GM12878 (cell line): ENCODE results near the gene RAB6B. TPM values are rescaled to one million over a fixed set of nuclear protein-coding genes. Genes with fewer than 3 reads are reported as not detected.

Source experiments
- ATAC-seq: fragments of 200-7000 bp; cut with Tn5 transposase; 3 replicates; pipeline ENCODE4 v1.9.1; 2020; ENCODE audit warnings: mild to moderate bottlenecking, moderate library complexity
- BruUV-seq: library from RNA; stranded (reverse); fragments of 400-500 nt; replicated peaks from 2 replicates; lab custom pipeline; 2021; lab: Mats Ljungman, UMichigan
- CTCF ChIA-PET: fragments of 300-600 bp; sonication (Branson Sonifier 250); formaldehyde crosslinking; extraction: SDS; loops from one replicate; lab custom pipeline; 2021; ENCODE audit warnings: inconsistent platforms; lab: Yijun Ruan, JAX
- POLR2A ChIA-PET: fragments of 350-600 bp; formaldehyde crosslinking; extraction: SDS; loops from one replicate; lab custom pipeline; 2021; ENCODE audit warnings: inconsistent platforms; lab: Charles Lee
- RAD21 ChIA-PET: fragments of 300-600 bp; sonication (Branson Sonifier 250); formaldehyde crosslinking; loops from one replicate; lab custom pipeline; 2023; ENCODE audit warnings: antibody characterized with exemption; ENCODE audit not compliant: unreplicated experiment; lab: Charles Lee
- SMC1A ChIA-PET: fragments of 300-600 bp; sonication (Branson Sonifier 250); formaldehyde crosslinking; loops from one replicate; lab custom pipeline; 2023; ENCODE audit not compliant: unreplicated experiment, uncharacterized antibody; lab: Charles Lee
- DNase-seq: peaks from one replicate; pipeline ENCODE4 v3.0.0-alpha.2; 2011; ENCODE audit warnings: low read depth, low spot score
- FAIRE-seq: peaks from 3 replicates; lab custom pipeline; 2011; peaks lifted over from hg19 to GRCh38; lab: Jason Lieb, UNC
- H2AFZ ChIP-seq: 2 replicates; pipeline ENCODE4 v1.6.0; 2011; ENCODE audit warnings: low read depth, low read length, control low read depth; ENCODE audit not compliant: control insufficient read depth
- H3K27ac ChIP-seq: 2 replicates; pipeline ENCODE4 v1.5.1; 2011; ENCODE audit warnings: control low read depth; ENCODE audit not compliant: control insufficient read depth, insufficient read depth
- H3K27me3 ChIP-seq, 2 experiments: replicated peaks in 1 of 2; 2 replicates each; pipeline versions ENCODE4 v1.6.0 to v1.6.1; 2011; ENCODE audit warnings: low read length in 1 of 2; ENCODE audit not compliant: control insufficient read depth in 2 of 2, insufficient read depth in 2 of 2
- H3K36me3 ChIP-seq, 2 experiments: 2 replicates each; pipeline ENCODE4 v1.5.1; 2011; ENCODE audit warnings: low read length in 1 of 2; ENCODE audit not compliant: control insufficient read depth in 2 of 2, insufficient read depth in 2 of 2
- H3K4me1 ChIP-seq: 2 replicates; pipeline ENCODE4 v1.6.1; 2011; ENCODE audit warnings: mild to moderate bottlenecking, low read length, moderate library complexity, mixed read lengths; ENCODE audit not compliant: control insufficient read depth, insufficient read depth
- H3K4me2 ChIP-seq: 2 replicates; pipeline ENCODE4 v1.6.0; 2011; ENCODE audit warnings: control low read depth; ENCODE audit not compliant: control insufficient read depth, insufficient read depth
- H3K4me3 ChIP-seq: fragments of 200-600 bp; sonication (generic); 2 replicates; pipeline ENCODE4 v1.5.1; 2016
- H3K79me2 ChIP-seq: 2 replicates; pipeline ENCODE4 v1.6.0; 2011; ENCODE audit warnings: low read length; ENCODE audit not compliant: control insufficient read depth, insufficient read depth
- H3K9ac ChIP-seq: 2 replicates; pipeline ENCODE4 v1.8.0; 2011; ENCODE audit warnings: low read length, control low read depth, mixed read lengths; ENCODE audit not compliant: control insufficient read depth, insufficient read depth
- H3K9me3 ChIP-seq: replicated peaks from 3 replicates; pipeline ENCODE4 v1.5.1; 2011; ENCODE audit warnings: mild to moderate bottlenecking, low read length; ENCODE audit not compliant: control insufficient read depth, insufficient read depth
- H4K20me1 ChIP-seq: 2 replicates; pipeline ENCODE4 v1.6.0; 2011; ENCODE audit not compliant: control insufficient read depth, insufficient read depth
- EGR1 ChIP-seq, 2 experiments: IDR thresholded peaks; 1 replicate in 1 of 2; 2 replicates in 1 of 2; pipeline ENCODE4 v1.6.1; 2011 to 2012; ENCODE audit warnings: low read depth in 2 of 2, low read length in 2 of 2, borderline replicate concordance in 1 of 2, mild to moderate bottlenecking in 1 of 2, moderate library complexity in 1 of 2
- HDAC6 ChIP-seq: fragments of 200-600 bp; sonication (generic); IDR thresholded peaks from one replicate; pipeline ENCODE4 v1.8.0; 2017; ENCODE audit warnings: antibody characterized with exemption; ENCODE audit not compliant: unreplicated experiment
- KDM1A ChIP-seq: fragments of 200-600 bp; sonication (generic); IDR thresholded peaks from 2 replicates; pipeline ENCODE4 v1.6.1; 2016; ENCODE audit warnings: borderline replicate concordance
- RBBP5 ChIP-seq: fragments of 200-600 bp; sonication (generic); conservative IDR thresholded peaks from 2 replicates; pipeline ENCODE4 v1.6.1; 2016
- ZNF274 ChIP-seq: IDR thresholded peaks from one replicate; pipeline ENCODE4 v1.8.0; 2011; ENCODE audit not compliant: insufficient read length, insufficient read depth
- WGBS: methylation state at CpG from one replicate; pipeline ENCODE4 v1.1.6; 2016; ENCODE audit warnings: low lambda C conversion rate; ENCODE audit not compliant: insufficient replicate concordance, insufficient coverage; ENCODE audit errors: missing lambda C conversion rate; 5-methylcytosine and 5-hydroxymethylcytosine counted together
- in situ Hi-C: fragments of 300-500 bp; cut with MboI; formaldehyde crosslinking; loops from 9 replicates; pipeline ENCODE4 v1.14.3; 2018; ENCODE audit warnings: mixed read lengths
- intact Hi-C: fragments of 100-400 bp; cut with micrococcal nuclease; formaldehyde crosslinking; loops from one replicate; pipeline ENCODE4 v1.14.2; 2022; ENCODE audit not compliant: unreplicated experiment
- polyA plus RNA-seq, 11 experiments: library from polyadenylated mRNA; depleted of rRNA in 4 of 11; unstranded in 6 of 11; stranded (reverse) in 5 of 11; fragments of >200 nt; fragmentation: Nextera tagmentation in 4 of 11; fragmentation: Illumina TruSeq in 1 of 11; extraction: Ambion mirVana in 4 of 11; extraction: Trizol in 1 of 11; gene quantifications; 1 replicate in 1 of 11; 2 replicates in 10 of 11; pipeline versions ENCODE4 v1.2.1 to v1.2.3, GENCODE V29; 2011 to 2016; ENCODE audit warnings: inconsistent platforms in 2 of 11, missing spikeins in 2 of 11, low read depth in 1 of 11
- total RNA-seq, 4 experiments: library from RNA; depleted of rRNA in 3 of 4; stranded (reverse); fragments of >200 nt in 3 of 4; fragmentation: Illumina TruSeq in 1 of 4; extraction: Trizol in 1 of 4; gene quantifications; 2 replicates each; pipeline versions ENCODE4 v1.2.1 to v1.2.3, GENCODE V29; 2013 to 2021

The RAB6B gene
- total and polyA plus RNA-seq, 10 of the 15 experiments (the other 5 are each of a cell fraction or from before 2014, with no cell fraction given), result 0.01 to 0.16 (median 0.04) TPM; not detected in 5

GRCh38 chr3:133896002-133896761 is 500 bp upstream of the RAB6B start:
- no peak for ATAC-seq
- CTCF ChIA-PET, result no interaction called here

GRCh38 chr3:133894353-133895207 is 1.1 kb downstream of the RAB6B start:
- ChIA-PET SMC1A (no interaction called here), RAD21 (no interaction called here), POLR2A (no interaction called here), CTCF (no interaction called here)
- DNase-seq, result no peak
- no peak overlapping the region for H3K27ac ChIP-seq
- H3K4me1 ChIP-seq, result no peaks in the 10 kb centered on the region
- FAIRE-seq, result no peak
- intact Hi-C loops (no loop called here), in situ Hi-C loops (no loop called here)
- no peak for ATAC-seq
- no peak overlapping the region for H3K4me3 ChIP-seq
- TF ChIP-seq KDM1A, result no peak
- H3K4me2 ChIP-seq, result peak overlapping the region; percentile 33; the same call in 1 of the 2 replicates
- no peak overlapping the region for H2AFZ ChIP-seq
- no TSS peak for BruUV-seq
- no peaks in the 10 kb centered on the region; the same call in 2 of the 3 replicates for H3K9me3 ChIP-seq
- 45% methylated on average over 34 of the region's 52 CpGs for WGBS
- no peak overlapping the region for H3K9ac ChIP-seq
- H4K20me1 ChIP-seq, result no peaks in the 10 kb centered on the region; the same call in 1 of the 2 replicates
- H3K36me3 ChIP-seq, result no peaks in the 10 kb centered on the region
- H3K79me2 ChIP-seq, result no peaks in the 10 kb centered on the region
- peaks cover 12 to 13% of the 10 kb centered on the region in 2 experiments for H3K27me3 ChIP-seq

More at GRCh38 chr3:133896002-133896761, 500 bp upstream of the RAB6B start:
- H3K9me3 ChIP-seq, result no peaks in the 10 kb centered on the region; the same call in 2 of the 3 replicates
- H3K4me2 ChIP-seq, result peak overlapping the region; percentile 14; the same call in 1 of the 2 replicates
- ChIA-PET POLR2A (no interaction called here), SMC1A (no interaction called here), RAD21 (no interaction called here)
- H3K9ac ChIP-seq, result no peak overlapping the region
- H3K27me3 ChIP-seq, result peaks cover 12 to 13% of the 10 kb centered on the region in 2 experiments
- no TSS peak for BruUV-seq
- no peak overlapping the region for H3K4me3 ChIP-seq
- no peaks in the 10 kb centered on the region; the same call in 1 of the 2 replicates for H4K20me1 ChIP-seq
- DNase-seq (no peak), FAIRE-seq (no peak)
- H2AFZ ChIP-seq, result no peak overlapping the region
- WGBS, result 38% methylated on average over 30 of the region's 37 CpGs
- in situ Hi-C loops, result no loop called here
- no peaks in the 10 kb centered on the region for H3K36me3 ChIP-seq
- intact Hi-C loops, result no loop called here
- TF ChIP-seq ZNF274, result no peak
- peak; percentile 4 for TF ChIP-seq HDAC6
- no peak for TF ChIP-seq RBBP5
- TF ChIP-seq EGR1 (IDR thresholded peaks at IDR 0.05; ENCODE audit: borderline replicate concordance in 1 of 2, low read depth in 2 of 2, low read length in 2 of 2), result no peak
- H3K79me2 ChIP-seq, result no peaks in the 10 kb centered on the region
- no peak overlapping the region for H3K27ac ChIP-seq
- no peaks in the 10 kb centered on the region for H3K4me1 ChIP-seq
